GM12875 (cell line): ENCODE measurements around the gene FOXN3.
"Not testable (repeated sequence)": the region's sequence is repeated elsewhere in the genome, so short reads cannot be mapped to it uniquely, and the experiment has no call there.

ENCODE experiments used
- H3K4me3 ChIP-seq: one replicate; pipeline ENCODE4 v1.5.1; 2011; ENCODE audit warnings: low read depth, low read length, control low read depth
- TF ChIP-seq, protein P1 (sequence below): IDR thresholded peaks from 2 replicates; pipeline ENCODE4 v1.5.1; 2011; ENCODE audit warnings: low read depth, mild to moderate bottlenecking, control low read depth, inconsistent platforms, low read length, moderate library complexity, borderline replicate concordance; ENCODE audit not compliant: insufficient read depth

FOXN3 gene

GRCh38 chr14:89302396-89302950, 114.6 kb downstream of the FOXN3 start:
- H3K4me3 ChIP-seq, result no peak overlapping the region
- TF ChIP-seq, protein P1, sequence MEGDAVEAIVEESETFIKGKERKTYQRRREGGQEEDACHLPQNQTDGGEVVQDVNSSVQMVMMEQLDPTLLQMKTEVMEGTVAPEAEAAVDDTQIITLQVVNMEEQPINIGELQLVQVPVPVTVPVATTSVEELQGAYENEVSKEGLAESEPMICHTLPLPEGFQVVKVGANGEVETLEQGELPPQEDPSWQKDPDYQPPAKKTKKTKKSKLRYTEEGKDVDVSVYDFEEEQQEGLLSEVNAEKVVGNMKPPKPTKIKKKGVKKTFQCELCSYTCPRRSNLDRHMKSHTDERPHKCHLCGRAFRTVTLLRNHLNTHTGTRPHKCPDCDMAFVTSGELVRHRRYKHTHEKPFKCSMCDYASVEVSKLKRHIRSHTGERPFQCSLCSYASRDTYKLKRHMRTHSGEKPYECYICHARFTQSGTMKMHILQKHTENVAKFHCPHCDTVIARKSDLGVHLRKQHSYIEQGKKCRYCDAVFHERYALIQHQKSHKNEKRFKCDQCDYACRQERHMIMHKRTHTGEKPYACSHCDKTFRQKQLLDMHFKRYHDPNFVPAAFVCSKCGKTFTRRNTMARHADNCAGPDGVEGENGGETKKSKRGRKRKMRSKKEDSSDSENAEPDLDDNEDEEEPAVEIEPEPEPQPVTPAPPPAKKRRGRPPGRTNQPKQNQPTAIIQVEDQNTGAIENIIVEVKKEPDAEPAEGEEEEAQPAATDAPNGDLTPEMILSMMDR, result no peak

DNA sequence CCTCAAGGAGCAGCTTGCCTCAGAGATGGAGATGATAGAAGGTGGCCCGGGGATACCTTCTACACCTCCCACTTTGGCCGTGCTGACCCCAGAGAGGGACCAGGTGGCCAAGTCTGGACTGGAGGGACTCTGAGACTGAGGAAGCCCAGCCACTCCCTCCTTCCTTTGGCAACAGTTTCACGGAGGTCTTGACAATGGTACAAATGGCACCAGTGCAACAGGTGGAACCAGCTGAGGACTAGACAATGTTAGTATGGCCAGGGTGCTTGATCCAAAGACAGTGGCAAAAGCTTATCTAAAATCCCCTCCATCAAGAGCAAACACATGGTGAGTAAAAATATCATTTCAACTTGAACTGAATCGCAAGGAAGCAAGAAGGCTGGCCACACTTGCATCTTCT, 117.4 kb downstream of the FOXN3 start:
- TF ChIP-seq, protein P1, result no peak
- H3K4me3 ChIP-seq, result no peak overlapping the region

- TF ChIP-seq, protein P1, result no peak
These were observed 118.8 kb downstream of the FOXN3 start for GRCh38 chr14:89298056-89298834.

GRCh38 chr14:89296281-89296745, 120.7 kb downstream of the FOXN3 start:
- TF ChIP-seq, protein P1, result no peak
- H3K4me3 ChIP-seq, result no peak overlapping the region

More at GRCh38 chr14:89298056-89298834, 118.8 kb downstream of the FOXN3 start:
- no peak overlapping the region for H3K4me3 ChIP-seq

DNA sequence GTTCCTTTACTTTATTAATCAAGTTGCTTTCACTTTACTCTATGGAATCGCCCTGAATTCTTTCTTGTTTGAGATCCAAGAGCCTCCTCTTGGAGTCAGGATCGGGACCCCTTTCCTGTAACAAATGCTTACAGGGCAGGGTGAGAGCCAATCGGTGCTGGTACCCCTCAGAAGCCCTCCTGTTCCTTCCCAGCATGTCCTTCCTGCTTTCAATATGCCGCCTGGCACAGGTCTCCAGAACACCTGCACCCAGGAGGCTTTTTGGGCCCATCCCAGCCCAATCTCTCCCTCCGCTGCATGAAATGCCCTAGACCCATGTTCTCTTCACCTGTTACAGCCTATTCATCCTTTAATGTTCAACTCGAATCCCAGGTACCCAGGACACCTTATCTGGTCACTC, 122.2 kb downstream of the FOXN3 start:
- TF ChIP-seq, protein P1, result no peak

DNA sequence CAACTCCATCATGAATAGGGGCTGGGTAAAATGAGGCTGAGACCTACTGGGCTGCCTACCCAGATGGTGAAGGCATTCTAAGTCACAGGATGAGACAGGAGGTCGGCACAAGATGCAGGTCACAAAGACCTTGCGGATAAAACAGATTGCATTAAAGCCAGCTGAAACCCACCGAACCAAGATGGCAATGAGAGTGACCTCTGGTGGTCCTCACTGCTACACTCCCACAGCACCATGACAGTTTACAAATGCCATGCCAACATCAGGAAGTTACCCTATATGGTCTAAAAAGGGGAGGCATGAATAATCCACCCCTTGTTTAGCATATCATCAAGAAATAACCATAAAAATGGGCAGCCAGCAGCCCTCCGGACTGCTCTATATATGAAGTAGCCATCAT, 122.6 kb downstream of the FOXN3 start:
- not testable (repeated sequence) for H3K4me3 ChIP-seq

More for the DNA sequence above, 122.2 kb downstream of the FOXN3 start:
- H3K4me3 ChIP-seq, result no peak overlapping the region

GRCh38 chr14:89294060-89294459, 123.0 kb downstream of the FOXN3 start:
- TF ChIP-seq, protein P1, result no peak
- H3K4me3 ChIP-seq, result no peak overlapping the region
